Gastrocnemius medialis (tissue), 4 donors: ENCODE results near the gene SDK2.

Experiments used
- POLR2A ChIP-seq, 2 donors: fragments of 450-650 bp; IDR thresholded peaks; one replicate each; pipeline ENCODE4 v1.6.1; 2017; ENCODE audit warnings: antibody characterized with exemption in 2 of 2, mild to moderate bottlenecking in 2 of 2, moderate library complexity in 2 of 2
- TF ChIP-seq, protein P1 (sequence below), 5 experiments: fragments of 450-650 bp in 3 of 5; fragments of 200-600 bp in 2 of 5; sonication (generic) in 2 of 5; IDR thresholded peaks in 4 of 5; conservative IDR thresholded peaks in 1 of 5; 1 replicate in 4 of 5; 2 replicates in 1 of 5; pipeline ENCODE4 v1.5.1; 2016 to 2019; ENCODE audit warnings: antibody characterized with exemption in 5 of 5, mild to moderate bottlenecking in 3 of 5, moderate library complexity in 3 of 5

- TF ChIP-seq, protein P1, sequence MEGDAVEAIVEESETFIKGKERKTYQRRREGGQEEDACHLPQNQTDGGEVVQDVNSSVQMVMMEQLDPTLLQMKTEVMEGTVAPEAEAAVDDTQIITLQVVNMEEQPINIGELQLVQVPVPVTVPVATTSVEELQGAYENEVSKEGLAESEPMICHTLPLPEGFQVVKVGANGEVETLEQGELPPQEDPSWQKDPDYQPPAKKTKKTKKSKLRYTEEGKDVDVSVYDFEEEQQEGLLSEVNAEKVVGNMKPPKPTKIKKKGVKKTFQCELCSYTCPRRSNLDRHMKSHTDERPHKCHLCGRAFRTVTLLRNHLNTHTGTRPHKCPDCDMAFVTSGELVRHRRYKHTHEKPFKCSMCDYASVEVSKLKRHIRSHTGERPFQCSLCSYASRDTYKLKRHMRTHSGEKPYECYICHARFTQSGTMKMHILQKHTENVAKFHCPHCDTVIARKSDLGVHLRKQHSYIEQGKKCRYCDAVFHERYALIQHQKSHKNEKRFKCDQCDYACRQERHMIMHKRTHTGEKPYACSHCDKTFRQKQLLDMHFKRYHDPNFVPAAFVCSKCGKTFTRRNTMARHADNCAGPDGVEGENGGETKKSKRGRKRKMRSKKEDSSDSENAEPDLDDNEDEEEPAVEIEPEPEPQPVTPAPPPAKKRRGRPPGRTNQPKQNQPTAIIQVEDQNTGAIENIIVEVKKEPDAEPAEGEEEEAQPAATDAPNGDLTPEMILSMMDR (IDR thresholded peaks at IDR 0.05 in 4 of 5, conservative IDR thresholded peaks at IDR 0.05 in 1 of 5): peak; percentile 9 to 58 (median 43)
- TF ChIP-seq POLR2A (IDR thresholded peaks at IDR 0.05): no peak
Observed at GRCh38 chr17:73595479-73595878, 48.8 kb downstream of the SDK2 start.
